ENCODE results near the gene GALNT3.

Gene GALNT3

GRCh38 chr2:165697748-165698443 lies 96.2 kb downstream of the GALNT3 start:
- H3K9ac ChIP-seq (ENCODE audit: low read length), result no peak overlapping the region
- no peaks in the 10 kb centered on the region for H3K9me3 ChIP-seq (ENCODE audit: low read length)
- no peak overlapping the region for H3K4me3 ChIP-seq (ENCODE audit: low read depth, low read length, poor library complexity, severe bottlenecking)
- no peaks in the 10 kb centered on the region for H3K9me2 ChIP-seq (ENCODE audit: low read depth, low read length)
- H3K4me1 ChIP-seq (ENCODE audit: insufficient read depth, low read length, severe bottlenecking), result peaks cover 4% of the 10 kb centered on the region
- no peak overlapping the region for H3K4me2 ChIP-seq (ENCODE audit: low read length)
- no peaks in the 10 kb centered on the region for H4K20me1 ChIP-seq (ENCODE audit: insufficient read depth, low read length)
- no peaks in the 10 kb centered on the region for H3F3A ChIP-seq (ENCODE audit: insufficient read depth, low read length)
- no peak for TF ChIP-seq EZH2 (IDR thresholded peaks at IDR 0.05; ENCODE audit: borderline replicate concordance, low read length)
- no peak for TF ChIP-seq CTCF (IDR thresholded peaks at IDR 0.05; ENCODE audit: low read length)
- H3K36me3 ChIP-seq (ENCODE audit: insufficient read depth, low read length), result no peaks in the 10 kb centered on the region
- H3K79me2 ChIP-seq (ENCODE audit: insufficient read depth, low read length), result no peaks in the 10 kb centered on the region
- H3K27me3 ChIP-seq (ENCODE audit: insufficient read depth, low read length), result no peaks in the 10 kb centered on the region
- no peak overlapping the region for H2AFZ ChIP-seq (ENCODE audit: low read length)
- H3K27ac ChIP-seq (ENCODE audit: low read depth, low read length, poor library complexity, severe bottlenecking), result no peak overlapping the region

Data from OCI-LY1 (cell line).